Choroid plexus epithelial cell (primary cell): Measurements from ENCODE around the gene GRIA3.

Experiments
- DNase-seq: peaks from one replicate; pipeline ENCODE4 v3.0.0-alpha.2; 2010; ENCODE audit warnings: low read depth
- H3K4me3 ChIP-seq: 2 replicates; pipeline ENCODE4 v1.5.1; 2011; ENCODE audit warnings: low read depth, mild to moderate bottlenecking, control low read depth, low read length, moderate library complexity
- CTCF ChIP-seq: conservative IDR thresholded peaks from 2 replicates; pipeline ENCODE4 v1.5.1; 2011; ENCODE audit warnings: low read depth, mild to moderate bottlenecking, control low read depth, inconsistent platforms, low read length, moderate library complexity

The GRIA3 gene

GRCh38 chrX:123210252-123210651 is 26.2 kb downstream of the GRIA3 start:
- no peak for TF ChIP-seq CTCF
- no peak overlapping the region for H3K4me3 ChIP-seq
- no peak for DNase-seq

DNA sequence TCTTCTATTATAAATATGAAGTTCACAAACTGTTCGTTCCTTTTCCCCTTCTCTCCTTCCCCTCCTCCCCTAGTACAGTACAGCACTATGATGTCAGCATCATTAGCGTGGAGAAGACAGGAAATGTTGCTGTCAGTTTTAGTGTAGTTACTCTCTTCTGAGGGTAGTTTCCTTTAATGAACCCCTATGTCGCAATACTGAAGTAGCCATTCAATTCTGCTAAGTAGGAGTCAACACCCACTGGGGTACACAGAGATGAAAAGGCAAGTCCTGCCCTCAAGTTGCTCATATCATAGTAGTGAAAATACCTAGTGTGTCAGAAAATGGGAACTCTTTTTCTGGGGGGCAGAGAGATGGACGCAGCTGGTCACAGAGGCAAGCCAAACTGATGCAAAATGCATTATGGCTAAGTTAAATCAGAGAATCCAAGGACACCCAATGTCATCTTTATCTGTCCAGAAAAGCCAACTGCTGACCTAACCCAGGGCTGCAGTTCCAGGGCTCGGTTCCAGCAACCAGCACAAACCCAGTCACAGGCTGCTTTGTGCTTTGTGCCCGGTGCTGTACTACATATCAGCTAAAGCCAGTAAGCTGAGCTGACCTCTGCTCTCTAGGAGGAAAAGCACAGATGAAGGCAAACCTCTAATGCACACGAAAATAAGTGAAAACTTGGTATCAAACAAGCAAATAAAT is 31.5 kb downstream of the GRIA3 start:
- DNase-seq, result no peak
- no peak for TF ChIP-seq CTCF

GRCh38 chrX:123217077-123217476 is 33.0 kb downstream of the GRIA3 start:
- TF ChIP-seq CTCF, result no peak
- DNase-seq, result peak; percentile 35
- no peak overlapping the region for H3K4me3 ChIP-seq

More for the DNA sequence above, 31.5 kb downstream of the GRIA3 start:
- H3K4me3 ChIP-seq, result no peak overlapping the region

DNA sequence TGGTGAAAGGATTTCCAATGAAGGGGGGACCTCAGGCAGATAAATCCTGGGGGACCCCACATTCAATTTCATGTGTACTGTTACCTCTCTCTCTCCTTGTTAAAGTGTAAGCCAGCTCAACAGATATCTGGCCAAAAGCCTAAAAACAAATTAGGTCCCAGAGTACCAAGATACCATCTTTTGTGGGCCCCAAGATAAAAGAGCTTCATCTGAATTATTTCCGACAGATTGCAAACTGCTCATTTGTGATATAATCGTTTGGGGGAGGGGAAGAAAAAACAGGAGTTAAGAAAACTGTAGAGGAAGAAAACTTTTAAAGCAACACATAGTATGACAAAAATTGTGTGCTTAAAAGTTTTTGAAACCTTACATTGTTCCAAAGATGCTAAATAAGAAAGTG is 33.6 kb downstream of the GRIA3 start:
- DNase-seq, result no peak
- H3K4me3 ChIP-seq, result no peak overlapping the region
- no peak for TF ChIP-seq CTCF

GRCh38 chrX:123219916-123220315 is 35.8 kb downstream of the GRIA3 start:
- no peak for DNase-seq
- H3K4me3 ChIP-seq, result no peak overlapping the region
- TF ChIP-seq CTCF, result no peak

DNA sequence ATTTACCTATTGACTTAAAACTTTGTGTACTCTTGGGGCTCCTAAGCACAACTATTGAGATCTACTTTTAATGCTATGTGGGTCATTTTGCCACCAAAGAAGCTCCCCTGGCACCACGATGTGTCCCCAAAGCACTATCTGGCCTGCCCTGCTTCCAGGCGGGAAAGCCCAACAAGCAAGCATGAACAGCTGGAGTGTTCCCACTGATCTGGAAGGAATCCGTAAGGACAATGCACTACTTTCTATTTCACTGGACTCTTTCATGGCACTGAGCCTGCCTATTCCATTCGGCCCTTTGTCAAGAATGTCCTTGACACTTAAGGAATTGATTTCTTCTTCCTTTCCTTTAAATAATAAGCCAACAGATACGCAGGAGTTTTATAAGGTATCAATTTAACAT is 38.8 kb downstream of the GRIA3 start:
- no peak overlapping the region for H3K4me3 ChIP-seq
- DNase-seq, result no peak
- TF ChIP-seq CTCF, result no peak

DNA sequence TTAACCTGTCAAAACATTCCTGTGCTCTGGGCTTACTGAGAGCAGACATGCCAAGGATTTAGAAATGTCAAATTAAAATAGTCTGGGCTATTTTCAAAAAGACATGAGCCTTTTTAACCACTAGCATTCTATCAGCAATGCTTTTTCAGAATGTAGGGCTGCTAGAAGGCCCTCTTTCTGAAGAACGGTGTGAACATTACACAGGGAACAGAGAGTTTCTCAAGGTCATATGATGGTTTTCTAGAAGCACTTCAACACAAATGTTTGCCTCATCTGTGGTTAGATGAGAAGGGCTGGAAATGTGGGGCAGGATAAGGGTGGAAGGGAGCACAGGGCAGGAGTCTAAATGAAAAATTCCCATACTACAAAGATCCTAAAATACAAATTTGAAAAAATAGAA is 39.3 kb downstream of the GRIA3 start:
- no peak for TF ChIP-seq CTCF
- no peak overlapping the region for H3K4me3 ChIP-seq
- no peak for DNase-seq
